C4-2B (cell line): Measurements from ENCODE around the gene PITPNC1.

Experiments
- H3K27ac ChIP-seq: fragments of 450-650 bp; 2 replicates; pipeline ENCODE4 v1.5.1; 2017
- CTCF ChIP-seq: fragments of 450-650 bp; conservative IDR thresholded peaks from 2 replicates; pipeline ENCODE4 v1.5.1; 2017; ENCODE audit warnings: mild to moderate bottlenecking
- ZFX ChIP-seq: fragments of 450-650 bp; IDR thresholded peaks from 2 replicates; pipeline ENCODE4 v1.6.1; 2017

The PITPNC1 gene

GRCh38 chr17:67521775-67522069 is 144.6 kb downstream of the PITPNC1 start:
- no peak overlapping the region for H3K27ac ChIP-seq
- TF ChIP-seq ZFX: no peak
- TF ChIP-seq CTCF: no peak

- TF ChIP-seq CTCF (no peak), ZFX (no peak)
- H3K27ac ChIP-seq: no peak overlapping the region
These were observed 146.0 kb downstream of the PITPNC1 start for GRCh38 chr17:67523101-67523500.

- TF ChIP-seq CTCF: no peak
- TF ChIP-seq ZFX: no peak
- no peak overlapping the region for H3K27ac ChIP-seq
These were observed 148.4 kb downstream of the PITPNC1 start for GRCh38 chr17:67525239-67526135.

GRCh38 chr17:67526700-67527099 is 149.6 kb downstream of the PITPNC1 start:
- TF ChIP-seq CTCF (no peak), ZFX (no peak)
- no peak overlapping the region for H3K27ac ChIP-seq

GRCh38 chr17:67528751-67529436 is 151.8 kb downstream of the PITPNC1 start:
- H3K27ac ChIP-seq: no peak overlapping the region
- TF ChIP-seq ZFX: no peak
- no peak for TF ChIP-seq CTCF

- no peak for TF ChIP-seq CTCF
- no peak for TF ChIP-seq ZFX
- H3K27ac ChIP-seq: no peak overlapping the region
These were observed 154.2 kb downstream of the PITPNC1 start for GRCh38 chr17:67531291-67531690.

GRCh38 chr17:67532326-67532871 is 155.3 kb downstream of the PITPNC1 start:
- TF ChIP-seq CTCF (no peak), ZFX (no peak)
- H3K27ac ChIP-seq: no peak overlapping the region
